ENCODE results near the gene KIAA2012. TPM values are rescaled to one million over a fixed set of nuclear protein-coding genes. Genes with fewer than 3 reads are reported as not detected.
A peak's percentile ranks its signal among the peaks of the same experiment; 100 is the strongest.

The KIAA2012 gene
- total and polyA plus RNA-seq, 5 donors = not detected

- Histone ChIP-seq H3K4me1 (ENCODE audit: control insufficient read depth, insufficient read depth, low read length) (no peaks in the 10 kb centered on the region), H3K9me3 (ENCODE audit: control insufficient read depth, low read length) (no peaks in the 10 kb centered on the region), H3K27me3 (ENCODE audit: control insufficient read depth, insufficient read depth) (no peaks in the 10 kb centered on the region), H3K27ac (ENCODE audit: low read length) (no peak overlapping the region), H3K4me3 (ENCODE audit: low read length) (peak overlapping the region; percentile 43)
- intact Hi-C loops (cut with DNase I) = loop anchor here (5.0 to 10.0 kb wide), 5 partner anchors 107 to 377 kb away; partner anchors contain the start of genes FZD7 (in 3 of the 4) and CDK15 (in 1 of the 4)
- ATAC-seq (peak; percentile 54 to 68), DNase-seq (peak; percentile 17 to 66 (median 62))
- 13% methylated on average over 32 of the region's 32 CpGs for WGBS
Measured at GRCh38 chr2:202171241-202171825, 98.3 kb downstream of the KIAA2012 start.

- Histone ChIP-seq H3K4me3 (ENCODE audit: low read length) (no peak overlapping the region), H3K27me3 (ENCODE audit: control insufficient read depth, insufficient read depth) (no peaks in the 10 kb centered on the region), H3K27ac (ENCODE audit: low read length) (no peak overlapping the region), H3K9me3 (ENCODE audit: control insufficient read depth, low read length) (no peaks in the 10 kb centered on the region), H3K4me1 (ENCODE audit: control insufficient read depth, insufficient read depth, low read length) (no peaks in the 10 kb centered on the region)
- DNase-seq (no peak), ATAC-seq (no peak)
- WGBS = 44% methylated on average over 6 of the region's 6 CpGs
- intact Hi-C loops (cut with DNase I) = loop anchor here (5.0 to 10.0 kb wide), 5 partner anchors 108 to 378 kb away; partner anchors contain the start of genes FZD7 (in 3 of the 4) and CDK15 (in 1 of the 4)
Measured at GRCh38 chr2:202172439-202173211, 99.6 kb downstream of the KIAA2012 start.

- DNase-seq (no peak), ATAC-seq (peak; percentile 77 to 84)
- intact Hi-C loops (cut with DNase I) = loop anchor here (2.0 to 10.0 kb wide), 7 partner anchors 114 to 384 kb away; partner anchors contain the start of gene FZD7 (in 3 of the 4)
- Histone ChIP-seq H3K27ac (ENCODE audit: low read length) (no peak overlapping the region), H3K27me3 (ENCODE audit: control insufficient read depth, insufficient read depth) (no peaks in the 10 kb centered on the region), H3K4me3 (ENCODE audit: low read length) (no peak overlapping the region), H3K4me1 (ENCODE audit: control insufficient read depth, insufficient read depth, low read length) (no peaks in the 10 kb centered on the region), H3K9me3 (ENCODE audit: control insufficient read depth, low read length) (no peaks in the 10 kb centered on the region)
- WGBS = 45% methylated on average over 7 of the region's 7 CpGs
Measured at GRCh38 chr2:202178346-202178958, 105.4 kb downstream of the KIAA2012 start.

- no peak overlapping the region for H3K4me3 ChIP-seq (ENCODE audit: low read length)
- intact Hi-C loops (cut with DNase I) = no loop called here
- WGBS = 70% methylated on average over 2 of the region's 2 CpGs
- no peaks in the 10 kb centered on the region for H3K9me3 ChIP-seq (ENCODE audit: control insufficient read depth, low read length)
- ATAC-seq = no peak
- DNase-seq = no peak
- no peaks in the 10 kb centered on the region for H3K27me3 ChIP-seq (ENCODE audit: control insufficient read depth, insufficient read depth)
- no peak overlapping the region for H3K27ac ChIP-seq (ENCODE audit: low read length)
- no peaks in the 10 kb centered on the region for H3K4me1 ChIP-seq (ENCODE audit: control insufficient read depth, insufficient read depth, low read length)
Measured at GRCh38 chr2:202184557-202184956, 111.5 kb downstream of the KIAA2012 start.

- intact Hi-C loops (cut with DNase I) = no loop called here
- WGBS = 88% methylated on average over 6 of the region's 6 CpGs
- no peak for DNase-seq
- ATAC-seq = no peak
- H3K4me1 ChIP-seq (ENCODE audit: control insufficient read depth, insufficient read depth, low read length) = no peaks in the 10 kb centered on the region
- H3K4me3 ChIP-seq (ENCODE audit: low read length) = no peak overlapping the region
- no peaks in the 10 kb centered on the region for H3K27me3 ChIP-seq (ENCODE audit: control insufficient read depth, insufficient read depth)
- no peak overlapping the region for H3K27ac ChIP-seq (ENCODE audit: low read length)
- H3K9me3 ChIP-seq (ENCODE audit: control insufficient read depth, low read length) = no peaks in the 10 kb centered on the region
Measured at GRCh38 chr2:202185156-202185555, 112.1 kb downstream of the KIAA2012 start.

- intact Hi-C loops (cut with DNase I) = no loop called here
- Histone ChIP-seq H3K27ac (ENCODE audit: low read length) (no peak overlapping the region), H3K27me3 (ENCODE audit: control insufficient read depth, insufficient read depth) (no peaks in the 10 kb centered on the region), H3K4me1 (ENCODE audit: control insufficient read depth, insufficient read depth, low read length) (no peaks in the 10 kb centered on the region), H3K4me3 (ENCODE audit: low read length) (no peak overlapping the region), H3K9me3 (ENCODE audit: control insufficient read depth, low read length) (no peaks in the 10 kb centered on the region)
- ATAC-seq (no peak), DNase-seq (no peak)
- 94% methylated on average over 4 of the region's 4 CpGs for WGBS
Measured at GRCh38 chr2:202186641-202187202, 113.7 kb downstream of the KIAA2012 start.

GRCh38 chr2:202187570-202187969 lies 114.5 kb downstream of the KIAA2012 start:
- Histone ChIP-seq H3K4me1 (ENCODE audit: control insufficient read depth, insufficient read depth, low read length) (no peaks in the 10 kb centered on the region), H3K27ac (ENCODE audit: low read length) (no peak overlapping the region), H3K4me3 (ENCODE audit: low read length) (no peak overlapping the region), H3K9me3 (ENCODE audit: control insufficient read depth, low read length) (no peaks in the 10 kb centered on the region), H3K27me3 (ENCODE audit: control insufficient read depth, insufficient read depth) (no peaks in the 10 kb centered on the region)
- WGBS = 80% methylated on average over 1 of the region's 1 CpG
- DNase-seq = no peak
- intact Hi-C loops (cut with DNase I) = no loop called here
- no peak for ATAC-seq

GRCh38 chr2:202193305-202193704 lies 120.2 kb downstream of the KIAA2012 start:
- no peak for DNase-seq
- Histone ChIP-seq H3K27me3 (ENCODE audit: control insufficient read depth, insufficient read depth) (no peaks in the 10 kb centered on the region), H3K4me1 (ENCODE audit: control insufficient read depth, insufficient read depth, low read length) (no peaks in the 10 kb centered on the region), H3K4me3 (ENCODE audit: low read length) (no peak overlapping the region), H3K27ac (ENCODE audit: low read length) (no peak overlapping the region), H3K9me3 (ENCODE audit: control insufficient read depth, low read length) (no peaks in the 10 kb centered on the region)
- 91% methylated on average over 5 of the region's 5 CpGs for WGBS
- ATAC-seq = no peak
- intact Hi-C loops (cut with DNase I) = no loop called here

- H3K27me3 ChIP-seq (ENCODE audit: control insufficient read depth, insufficient read depth) = no peaks in the 10 kb centered on the region
- no peaks in the 10 kb centered on the region for H3K9me3 ChIP-seq (ENCODE audit: control insufficient read depth, low read length)
- no peak overlapping the region for H3K4me3 ChIP-seq (ENCODE audit: low read length)
- DNase-seq = no peak
- no peak for ATAC-seq
- no peak overlapping the region for H3K27ac ChIP-seq (ENCODE audit: low read length)
- intact Hi-C loops (cut with DNase I) = no loop called here
- 62% methylated on average over 7 of the region's 7 CpGs for WGBS
- no peaks in the 10 kb centered on the region for H3K4me1 ChIP-seq (ENCODE audit: control insufficient read depth, insufficient read depth, low read length)
Measured at GRCh38 chr2:202193881-202194353, 120.9 kb downstream of the KIAA2012 start.

- no peak overlapping the region for H3K4me3 ChIP-seq (ENCODE audit: low read length)
- no peak overlapping the region for H3K27ac ChIP-seq (ENCODE audit: low read length)
- ATAC-seq (no peak), DNase-seq (no peak)
- H3K9me3 ChIP-seq (ENCODE audit: control insufficient read depth, low read length) = no peaks in the 10 kb centered on the region
- no peaks in the 10 kb centered on the region for H3K27me3 ChIP-seq (ENCODE audit: control insufficient read depth, insufficient read depth)
- 88% methylated on average over 3 of the region's 3 CpGs for WGBS
- intact Hi-C loops (cut with DNase I) = no loop called here
- H3K4me1 ChIP-seq (ENCODE audit: control insufficient read depth, insufficient read depth, low read length) = no peaks in the 10 kb centered on the region
Measured at GRCh38 chr2:202194418-202194817, 121.4 kb downstream of the KIAA2012 start.

GRCh38 chr2:202196727-202197126 lies 123.7 kb downstream of the KIAA2012 start:
- WGBS = 75% methylated on average over 6 of the region's 6 CpGs
- ATAC-seq = no peak
- Histone ChIP-seq H3K4me3 (ENCODE audit: low read length) (no peak overlapping the region), H3K4me1 (ENCODE audit: control insufficient read depth, insufficient read depth, low read length) (no peaks in the 10 kb centered on the region), H3K27me3 (ENCODE audit: control insufficient read depth, insufficient read depth) (no peaks in the 10 kb centered on the region), H3K27ac (ENCODE audit: low read length) (no peak overlapping the region), H3K9me3 (ENCODE audit: control insufficient read depth, low read length) (no peaks in the 10 kb centered on the region)
- DNase-seq = no peak
- intact Hi-C loops (cut with DNase I) = no loop called here
